Activated CD4-positive, CD25-positive, alpha-beta regulatory T cell treated with anti-CD3 and anti-CD28 coated beads, Interleukin-2, amount 50 U/mL, for 16 hours (primary cell): ENCODE data around the gene PERCC1.

Experiments used
- DNase-seq: peaks from one replicate; pipeline ENCODE4 v3.0.0-alpha.2; 2020; ENCODE audit warnings: low read depth, low spot score

The PERCC1 gene

GRCh38 chr16:1450218-1450617 is 19.3 kb downstream of the PERCC1 start:
- DNase-seq, result no peak

DNA sequence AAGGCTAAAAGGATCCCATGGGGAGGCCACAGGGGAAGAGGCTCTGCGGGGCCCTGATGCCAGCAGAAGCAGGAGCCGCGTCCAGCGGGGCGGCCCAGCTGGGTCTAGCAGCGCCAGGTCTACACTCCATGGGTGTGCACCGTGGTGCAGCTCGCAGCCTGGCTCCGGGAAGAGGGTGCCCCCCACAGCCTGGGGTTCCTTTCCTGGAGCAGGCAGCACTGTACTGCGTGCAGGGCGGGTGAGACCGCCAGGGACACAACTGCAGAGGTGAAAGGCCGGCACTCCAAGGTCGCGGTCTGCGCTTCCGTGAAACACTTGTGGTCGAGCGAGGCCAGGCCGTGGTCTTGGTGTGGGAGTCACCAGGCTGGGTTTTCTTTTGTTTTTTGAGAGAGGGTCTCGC is 20.0 kb downstream of the PERCC1 start:
- DNase-seq, result no peak

DNA sequence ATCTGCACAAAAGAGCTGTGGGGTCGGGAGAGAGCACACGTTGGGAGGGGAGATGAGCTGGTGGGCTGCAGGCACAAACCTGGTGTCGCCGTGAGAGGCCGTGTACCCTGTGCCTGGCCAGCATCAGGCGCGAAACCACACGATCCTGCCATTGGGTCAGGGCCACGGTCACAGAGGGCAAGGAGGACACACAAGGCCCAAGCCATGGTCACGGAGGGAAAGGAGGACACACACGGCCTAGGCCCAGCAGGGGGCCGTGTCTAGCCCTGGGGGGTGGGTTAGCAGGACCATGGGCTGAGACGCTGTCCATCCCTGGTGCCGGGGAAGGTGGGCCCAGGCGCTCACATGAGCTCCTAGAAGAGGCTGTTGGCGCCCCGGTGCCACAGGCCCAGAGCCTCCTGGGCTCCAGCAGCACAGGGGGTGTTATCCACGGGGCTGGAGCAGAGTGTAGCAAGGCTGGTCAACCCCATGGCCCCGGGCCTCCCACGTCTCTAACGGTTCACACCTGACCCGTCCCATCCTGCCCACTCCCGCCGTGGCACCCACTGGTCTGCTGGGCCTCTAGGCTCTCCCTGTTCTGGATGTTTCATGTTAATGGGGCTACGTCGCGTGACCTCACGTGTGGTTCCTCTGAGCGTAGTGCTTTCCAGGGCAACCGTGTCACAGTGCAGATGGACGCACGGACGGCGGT is 21.0 kb downstream of the PERCC1 start:
- no peak for DNase-seq

- DNase-seq, result no peak
Measured at GRCh38 chr16:1452530-1452929, 21.7 kb downstream of the PERCC1 start.

DNA sequence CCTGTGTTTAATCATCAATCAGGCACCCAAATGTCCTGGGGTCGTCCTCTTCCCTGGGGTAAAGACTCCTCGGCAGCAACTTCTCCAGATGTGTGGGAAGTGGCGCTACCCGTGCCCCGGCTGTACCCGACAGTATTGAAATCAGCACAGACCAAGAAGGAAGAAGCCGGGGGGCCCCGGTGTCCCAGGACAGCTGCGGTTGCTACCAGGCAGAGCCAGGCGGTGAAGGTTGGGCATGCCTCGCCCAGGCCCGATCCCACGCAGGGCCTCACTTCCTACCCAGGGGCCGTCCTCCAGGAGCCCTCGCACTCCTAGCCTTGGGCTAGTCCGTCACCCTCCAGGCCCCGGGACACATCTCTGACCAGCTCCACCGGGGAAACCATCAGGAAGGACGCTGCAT is 22.4 kb downstream of the PERCC1 start:
- DNase-seq, result no peak

DNA sequence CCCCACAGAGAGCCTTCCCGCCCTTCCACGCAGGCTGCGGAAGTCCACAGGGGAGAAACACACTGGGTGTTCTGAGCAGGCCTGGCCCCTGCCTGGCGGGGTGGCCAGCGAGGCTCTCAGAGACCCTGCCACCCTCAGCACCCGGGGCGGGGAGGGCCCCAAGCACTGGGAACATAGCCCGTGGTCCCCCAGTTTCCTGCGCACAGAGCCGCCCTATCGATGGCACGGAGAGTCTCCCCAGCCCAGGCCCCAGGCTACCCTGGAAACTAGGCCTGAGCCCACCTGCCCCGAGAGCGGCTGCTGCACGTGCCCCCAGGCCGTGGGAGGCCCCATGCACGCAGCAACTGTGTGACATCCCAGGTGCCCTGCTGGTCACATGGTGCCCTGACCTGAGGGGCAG is 23.7 kb downstream of the PERCC1 start:
- no peak for DNase-seq

GRCh38 chr16:1455190-1456171 is 24.6 kb downstream of the PERCC1 start:
- no peak for DNase-seq

DNA sequence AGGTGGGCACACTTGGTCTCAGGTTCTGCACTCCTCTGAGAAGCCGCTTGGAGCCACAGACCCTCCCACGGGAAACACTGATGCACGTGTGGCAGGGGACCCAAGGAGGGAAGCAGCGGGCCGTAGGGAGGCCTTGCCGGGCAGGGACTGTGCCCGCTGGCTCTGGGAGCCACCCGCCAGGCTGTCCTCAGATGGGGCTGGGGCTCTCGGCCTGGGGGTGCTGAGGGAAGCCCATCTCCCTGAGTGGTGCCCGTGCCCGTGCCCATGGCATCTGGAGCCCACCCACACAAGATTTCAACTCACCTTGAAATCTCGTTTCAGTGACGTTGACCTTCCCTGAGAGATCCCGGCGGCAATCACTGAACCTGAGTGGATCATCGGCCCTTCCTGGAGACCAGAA is 26.1 kb downstream of the PERCC1 start:
- no peak for DNase-seq

DNA sequence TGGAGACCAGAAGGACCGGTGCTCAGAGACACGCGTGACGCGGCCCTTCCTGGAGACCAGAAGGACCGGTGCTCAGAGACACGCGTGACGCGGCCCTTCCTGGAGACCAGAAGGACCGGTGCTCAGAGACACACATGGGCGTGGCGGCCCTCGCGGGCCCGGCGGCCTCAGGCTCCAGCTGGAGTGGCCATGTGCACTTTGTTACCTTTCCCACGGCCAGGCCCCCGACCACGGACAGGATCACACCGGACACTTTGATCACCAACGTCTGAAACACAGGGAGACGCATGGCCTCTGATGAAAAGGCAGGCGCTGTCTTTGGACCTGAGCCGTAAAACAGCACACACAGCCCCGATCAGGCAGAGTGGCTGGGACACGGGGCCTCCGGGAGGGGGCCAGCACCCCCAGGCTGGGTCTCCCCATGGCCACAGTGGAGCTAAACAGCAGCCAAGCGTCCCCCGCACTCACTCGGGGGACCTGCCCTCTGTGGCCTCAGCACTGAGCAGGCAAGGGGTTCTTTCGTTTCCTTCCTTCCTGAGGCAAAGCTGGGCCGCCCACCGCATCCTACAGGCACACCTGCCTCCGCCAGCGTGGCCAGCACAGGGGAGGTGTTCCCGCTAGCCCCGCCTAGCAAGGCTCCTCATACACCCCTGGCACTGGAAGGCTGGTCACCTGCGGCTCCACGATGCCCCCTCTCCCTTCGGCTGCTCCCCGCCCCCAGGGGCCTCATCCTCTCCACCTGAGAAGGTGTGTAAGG is 26.8 kb downstream of the PERCC1 start:
- DNase-seq, result no peak

DNA sequence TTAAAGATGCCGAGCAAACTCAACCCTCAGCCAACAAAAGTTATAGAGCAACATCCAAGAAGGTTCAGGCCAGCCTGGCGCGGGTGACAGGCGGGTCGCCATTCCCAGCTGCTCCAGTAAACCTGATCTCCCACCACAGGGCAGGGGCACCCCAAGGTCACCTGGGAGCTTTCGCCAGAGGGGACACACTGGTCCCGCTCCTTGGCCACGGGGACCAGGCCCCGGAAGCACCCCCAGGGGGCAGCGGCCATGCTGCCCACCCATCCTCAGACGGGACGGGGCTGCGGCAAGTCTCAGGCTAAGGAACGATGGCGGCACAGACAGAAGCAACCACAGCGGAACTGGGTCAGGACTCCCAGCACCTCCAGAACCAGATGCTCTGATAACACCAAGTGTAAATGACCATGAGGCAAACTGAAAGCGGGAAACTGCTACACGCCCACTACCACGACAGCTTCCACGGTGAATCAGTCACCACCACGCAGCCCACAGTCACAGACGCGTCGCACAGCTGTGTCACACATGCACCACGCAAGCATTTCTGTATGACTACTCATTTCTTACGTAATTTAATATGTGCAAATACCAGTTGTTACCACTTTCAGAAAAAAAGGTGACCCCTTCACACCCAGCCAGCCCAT is 27.6 kb downstream of the PERCC1 start:
- DNase-seq, result no peak

- no peak for DNase-seq
Measured at GRCh38 chr16:1458977-1459341, 28.1 kb downstream of the PERCC1 start.

DNA sequence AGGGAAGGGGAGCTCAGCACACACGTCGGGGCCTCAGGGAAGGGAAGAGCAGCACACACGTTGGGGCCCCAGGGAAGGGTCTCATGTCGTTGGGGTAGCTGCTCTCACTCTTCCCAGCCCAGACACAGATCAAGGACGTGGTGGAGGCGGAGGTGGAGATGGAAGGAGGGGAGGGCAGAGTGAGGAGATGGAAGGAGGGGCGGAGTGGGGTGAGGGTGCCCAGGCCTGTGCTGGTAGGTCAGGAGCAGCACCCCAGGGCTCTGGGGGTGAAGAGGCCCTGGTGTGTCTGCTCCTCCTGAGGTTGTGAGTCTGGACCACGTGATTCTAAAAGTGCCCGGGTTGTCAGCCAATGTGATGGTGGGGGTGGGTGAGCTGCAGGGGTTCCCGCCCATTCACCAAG is 29.1 kb downstream of the PERCC1 start:
- no peak for DNase-seq

- DNase-seq, result no peak
Measured at GRCh38 chr16:1460602-1461138, 29.8 kb downstream of the PERCC1 start.

GRCh38 chr16:1461146-1461545 is 30.3 kb downstream of the PERCC1 start:
- no peak for DNase-seq

- no peak for DNase-seq
Measured at GRCh38 chr16:1464196-1464893, 33.5 kb downstream of the PERCC1 start.

- no peak for DNase-seq
Measured at GRCh38 chr16:1464894-1465566, 34.2 kb downstream of the PERCC1 start.

GRCh38 chr16:1465567-1465915 is 34.7 kb downstream of the PERCC1 start:
- no peak for DNase-seq

DNA sequence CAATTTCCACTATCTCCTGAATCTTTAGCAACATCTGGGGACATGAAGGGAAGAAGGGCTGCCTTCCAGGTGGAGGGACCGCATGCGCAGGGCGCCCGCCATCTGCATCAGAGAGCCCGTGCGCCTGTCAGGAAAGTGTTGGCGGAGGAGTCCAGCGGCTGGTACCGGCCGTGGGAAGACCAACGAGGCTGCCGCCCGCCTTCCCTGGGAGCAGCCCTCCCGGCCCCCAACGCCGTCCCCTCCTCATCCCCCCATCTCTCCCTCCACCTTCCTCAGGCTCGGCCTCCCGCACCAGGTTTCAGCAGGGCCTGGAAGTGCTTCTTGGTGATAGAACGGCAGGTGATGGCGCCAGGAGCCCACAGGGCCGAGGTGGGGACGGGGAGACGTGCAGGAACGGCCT is 35.2 kb downstream of the PERCC1 start:
- DNase-seq, result no peak

DNA sequence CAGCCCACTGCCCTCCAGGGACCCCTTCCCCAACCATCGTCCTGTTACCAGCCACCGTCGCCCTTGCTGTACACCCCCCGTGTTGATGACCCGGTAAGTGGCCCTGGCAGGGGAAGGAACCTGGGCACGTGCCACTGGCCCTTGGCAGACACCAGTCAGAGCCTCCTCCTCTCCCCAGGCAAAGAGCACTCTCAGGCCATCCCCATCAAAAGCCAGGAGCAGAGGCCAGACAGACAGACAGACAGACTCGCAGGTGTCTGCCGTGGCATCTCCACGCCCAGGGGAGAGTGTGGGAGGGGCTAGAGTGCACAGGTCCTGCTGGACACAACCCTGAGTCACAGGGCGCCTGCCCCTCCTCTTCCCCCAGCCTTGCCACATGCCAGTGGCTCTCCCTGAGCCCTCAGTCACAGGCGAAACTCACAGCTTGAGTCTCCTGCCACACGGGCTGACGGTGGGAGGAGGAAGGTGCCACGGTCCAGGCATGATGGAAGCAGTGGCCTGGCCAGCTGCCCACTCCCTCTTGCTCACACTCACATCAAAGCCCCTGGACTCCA is 36.2 kb downstream of the PERCC1 start:
- DNase-seq, result no peak

DNA sequence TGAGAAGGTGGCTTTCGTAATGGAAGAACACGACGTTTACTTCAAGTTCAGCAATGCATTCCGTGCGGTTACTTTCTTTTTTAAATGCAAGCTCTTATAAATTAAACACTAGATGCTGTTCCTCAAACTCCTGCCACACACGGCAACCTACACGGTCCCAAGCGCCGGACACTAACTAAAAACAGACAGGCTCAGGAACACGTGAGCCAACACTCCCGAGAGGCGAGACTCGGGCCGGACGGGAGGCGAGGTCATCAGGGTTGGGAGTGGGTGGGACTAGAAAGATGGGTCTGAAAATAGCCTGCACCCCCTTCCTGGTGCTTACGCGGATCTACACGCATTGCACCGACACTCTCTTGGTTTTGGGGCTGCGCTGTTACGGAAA is 37.5 kb downstream of the PERCC1 start:
- DNase-seq, result no peak
